ENCODE data around the gene GID8. TPM values are rescaled to one million over a fixed set of nuclear protein-coding genes. Genes with fewer than 3 reads are reported as not detected.

Gene GID8
- 44.2 and 45.8 TPM in 2 replicates for total RNA-seq

DNA sequence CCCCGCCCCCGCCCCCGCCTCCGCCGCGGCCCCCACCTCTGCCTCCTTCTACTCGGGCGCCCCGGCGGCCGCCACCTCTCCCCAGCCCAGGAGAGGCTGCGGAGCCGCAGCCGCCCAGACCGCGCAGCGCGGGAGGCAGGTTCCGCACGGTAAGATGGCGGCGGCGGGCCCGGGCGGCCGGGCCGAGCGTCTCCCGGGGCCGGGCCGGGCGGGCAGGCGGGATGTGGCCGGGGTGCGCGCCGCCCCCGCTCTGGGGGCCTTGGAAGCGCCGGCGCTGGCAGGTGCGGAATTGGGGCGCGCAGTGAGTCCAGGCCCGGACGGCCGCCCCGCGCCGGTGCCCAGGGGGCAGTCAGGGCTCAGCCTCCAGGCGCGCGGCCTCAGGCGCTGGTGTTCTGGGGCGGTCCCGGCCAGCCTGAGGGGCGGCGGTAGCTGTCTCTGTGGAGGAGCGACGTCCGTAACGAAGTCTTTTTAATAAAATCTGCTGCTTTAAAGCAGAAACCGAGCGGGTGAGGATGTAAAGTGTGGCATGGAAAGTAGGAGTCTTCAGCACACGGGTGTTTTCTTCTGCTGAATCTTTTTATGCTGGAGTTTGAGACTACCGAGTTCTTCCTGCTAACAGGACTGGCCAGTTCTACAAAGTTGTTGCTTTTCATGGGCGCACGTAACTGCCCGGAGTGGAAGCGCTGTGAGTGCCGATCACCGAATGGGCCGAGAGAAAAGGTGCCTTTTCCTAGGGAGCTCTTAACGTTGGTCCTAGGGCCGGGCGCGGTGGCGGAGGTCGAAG is at the start of gene GID8:
GID8 (plus strand) TSS at position 43 of the 784 bp plus-strand sequence. CDS start 3,356 bp downstream, outside the sequence.

DNA sequence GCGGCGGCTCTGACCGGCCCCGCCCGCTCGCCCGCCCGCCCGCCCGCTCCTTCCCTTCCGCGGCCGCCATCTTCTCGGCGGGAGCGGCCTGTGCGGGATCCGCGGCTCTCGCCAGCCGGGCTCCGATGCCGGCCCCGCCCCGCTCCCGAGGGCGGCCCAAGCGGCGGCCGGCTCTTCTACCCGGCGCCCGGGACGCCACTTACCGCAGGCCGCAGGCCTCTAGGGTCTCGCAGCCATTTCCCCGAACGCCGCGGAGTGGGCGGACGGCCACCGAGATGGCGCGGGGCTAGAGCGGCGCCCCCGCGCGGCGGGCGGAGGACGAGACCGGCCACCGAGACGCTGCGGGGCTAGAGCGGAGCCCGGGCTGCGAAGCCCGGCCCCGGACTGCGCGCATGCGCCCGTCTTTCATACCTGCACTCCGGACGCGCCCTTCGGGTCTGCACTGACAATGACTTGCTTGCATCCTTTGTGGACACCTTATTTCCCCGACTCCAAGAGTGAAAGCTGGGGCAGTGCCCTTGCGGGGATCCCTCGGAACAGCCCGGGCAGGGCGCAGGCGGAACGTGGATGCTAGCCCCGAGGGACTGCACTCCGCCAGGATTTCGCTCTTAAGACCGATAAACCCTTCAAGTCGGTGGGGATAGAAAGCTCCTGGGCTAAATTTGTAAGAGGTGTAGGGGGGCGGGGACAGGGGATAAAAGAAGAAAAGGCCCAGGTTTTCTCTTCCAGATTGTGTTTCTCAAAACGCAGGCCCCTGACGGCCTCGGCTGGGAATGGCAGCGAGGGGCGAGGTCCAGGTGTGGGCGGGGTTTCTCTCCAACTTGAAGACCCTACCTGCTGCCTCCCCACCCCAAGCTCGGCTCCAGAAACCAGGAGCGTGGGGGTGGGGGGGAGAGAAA is 11.5 kb upstream of the GID8 start, which contains the start of gene DIDO1:
DIDO1 (minus strand) TSS at position 277 of the 899 bp plus-strand sequence.

DNA sequence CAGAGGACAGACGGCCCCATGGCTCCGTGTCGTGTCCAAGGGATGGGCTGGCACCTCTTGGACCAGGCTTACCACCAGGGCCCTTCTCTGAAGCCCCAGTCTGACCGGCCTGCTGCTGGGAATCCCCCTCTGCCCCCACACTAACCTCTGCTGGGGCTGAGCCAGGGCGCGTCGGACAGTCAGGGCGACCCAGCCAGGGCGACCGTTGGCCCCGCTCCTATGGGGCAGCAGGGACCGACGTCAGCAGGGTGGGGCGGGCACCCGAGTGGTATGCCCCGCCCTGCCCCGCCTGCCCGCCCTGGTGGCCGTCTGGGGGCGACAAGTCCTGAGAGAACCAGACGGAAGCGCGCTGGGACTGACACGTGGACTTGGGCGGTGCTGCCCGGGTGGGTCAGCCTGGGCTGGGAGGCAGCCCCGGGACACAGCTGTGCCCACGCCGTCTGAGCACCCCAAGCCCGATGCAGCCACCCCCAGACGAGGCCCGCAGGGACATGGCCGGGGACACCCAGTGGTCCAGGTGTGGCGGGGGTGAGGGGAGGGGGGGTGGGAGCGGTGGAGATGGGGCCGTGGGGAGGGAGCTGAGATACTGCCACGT is 14.5 kb downstream of the GID8 start, which contains the start of gene SLC17A9:
SLC17A9 (plus strand) TSS at position 337 of the 595 bp plus-strand sequence; CDS start at position 459, 122 bp downstream.

Other genes with a start within 250 kb of the GID8 start
- 1.4 and 1.6 TPM in 2 replicates for gene NTSR1, start 229.3 kb upstream of the GID8 start, total RNA-seq
- 18.9 and 19.7 TPM in 2 replicates for gene MRGBP, start 141.7 kb upstream of the GID8 start, total RNA-seq
- gene OGFR, start 133.3 kb upstream of the GID8 start, total RNA-seq, result 37.7 and 39.0 TPM in 2 replicates
- gene COL9A3, start 121.1 kb upstream of the GID8 start, total RNA-seq, result 0.21 and 2.6 TPM in 2 replicates
- 10.5 and 13.4 TPM in 2 replicates for gene TCFL5, start 76.3 kb upstream of the GID8 start, total RNA-seq
- 25.7 and 29.6 TPM in 2 replicates for gene DIDO1, start 11.6 kb upstream of the GID8 start, total RNA-seq
- gene SLC17A9, start 14.6 kb downstream of the GID8 start, total RNA-seq, result 0.78 and 1.6 TPM in 2 replicates
- not detected in 2 replicates for gene BHLHE23, start 68.8 kb downstream of the GID8 start, total RNA-seq